ENCODE results near the gene TMPRSS6. TPM values are rescaled to one million over a fixed set of nuclear protein-coding genes. Genes with fewer than 3 reads are reported as not detected.
A peak's percentile ranks its signal among the peaks of the same experiment; 100 is the strongest.

The TMPRSS6 gene
- total and polyA plus RNA-seq, 9 donors = 0.04 to 2.4 (median 0.33) TPM; not detected in 6

DNA sequence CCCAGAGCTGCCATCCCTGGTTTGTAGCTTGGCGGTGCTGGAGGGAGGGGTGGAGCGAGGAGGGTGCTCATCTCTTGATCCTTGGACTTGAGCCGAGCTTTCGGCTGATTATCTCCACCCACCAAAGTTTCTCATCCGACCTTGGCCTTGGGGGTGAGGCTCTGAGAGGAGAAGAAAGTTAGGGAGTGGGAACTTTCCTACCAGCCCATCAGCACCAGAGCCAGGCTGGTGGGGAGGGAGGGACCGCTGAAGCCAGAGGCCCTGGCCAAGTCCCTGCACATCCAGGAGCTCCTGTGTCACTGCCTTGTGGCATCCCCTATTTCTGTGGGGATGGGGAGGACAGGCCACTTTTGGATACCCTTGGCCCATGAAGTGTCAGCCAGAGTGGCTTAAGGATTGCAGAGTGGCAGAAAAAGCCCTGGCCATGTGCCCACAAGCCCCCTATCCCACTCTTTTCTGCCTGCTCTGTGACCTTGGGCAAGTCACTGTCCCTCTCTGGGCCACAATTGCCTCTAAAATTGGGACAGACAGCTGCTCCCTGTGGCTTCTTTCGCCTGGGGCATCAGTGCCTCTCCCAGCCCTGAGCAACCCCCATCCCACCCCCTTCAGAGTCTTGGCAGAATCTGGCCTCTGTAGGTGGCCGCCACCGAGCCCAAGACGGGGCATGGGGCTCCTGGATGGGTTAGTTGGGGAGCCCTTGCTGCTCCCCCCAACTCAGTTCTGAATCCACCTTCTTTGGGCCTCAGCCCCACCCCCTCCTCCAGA is 47.7 kb downstream of the TMPRSS6 start:
- TF ChIP-seq EP300 (IDR thresholded peaks at IDR 0.05) = no peak
- TF ChIP-seq POLR2A (IDR thresholded peaks at IDR 0.05) = no peak
- TF ChIP-seq, protein P1, sequence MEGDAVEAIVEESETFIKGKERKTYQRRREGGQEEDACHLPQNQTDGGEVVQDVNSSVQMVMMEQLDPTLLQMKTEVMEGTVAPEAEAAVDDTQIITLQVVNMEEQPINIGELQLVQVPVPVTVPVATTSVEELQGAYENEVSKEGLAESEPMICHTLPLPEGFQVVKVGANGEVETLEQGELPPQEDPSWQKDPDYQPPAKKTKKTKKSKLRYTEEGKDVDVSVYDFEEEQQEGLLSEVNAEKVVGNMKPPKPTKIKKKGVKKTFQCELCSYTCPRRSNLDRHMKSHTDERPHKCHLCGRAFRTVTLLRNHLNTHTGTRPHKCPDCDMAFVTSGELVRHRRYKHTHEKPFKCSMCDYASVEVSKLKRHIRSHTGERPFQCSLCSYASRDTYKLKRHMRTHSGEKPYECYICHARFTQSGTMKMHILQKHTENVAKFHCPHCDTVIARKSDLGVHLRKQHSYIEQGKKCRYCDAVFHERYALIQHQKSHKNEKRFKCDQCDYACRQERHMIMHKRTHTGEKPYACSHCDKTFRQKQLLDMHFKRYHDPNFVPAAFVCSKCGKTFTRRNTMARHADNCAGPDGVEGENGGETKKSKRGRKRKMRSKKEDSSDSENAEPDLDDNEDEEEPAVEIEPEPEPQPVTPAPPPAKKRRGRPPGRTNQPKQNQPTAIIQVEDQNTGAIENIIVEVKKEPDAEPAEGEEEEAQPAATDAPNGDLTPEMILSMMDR (IDR thresholded peaks at IDR 0.05) = no peak
- Histone ChIP-seq H3K36me3 (no peaks in the 10 kb centered on the region), H3K27ac (peak overlapping the region in 1 of 2 donors; percentile 17), H3K4me1 (ENCODE audit: insufficient read depth) (peaks cover 8% of the 10 kb centered on the region), H3K9me3 (no peaks in the 10 kb centered on the region), H3K27me3 (no peaks in the 10 kb centered on the region), H3K4me3 (no peak overlapping the region)
- intact Hi-C loops (cut with DNase I) = no loop called here
- DNase-seq = peak; percentile 40 to 60 (median 44)
- 43 to 62% (median 46%) methylated on average over 10 of the region's 10 CpGs for WGBS, 3 donors

DNA sequence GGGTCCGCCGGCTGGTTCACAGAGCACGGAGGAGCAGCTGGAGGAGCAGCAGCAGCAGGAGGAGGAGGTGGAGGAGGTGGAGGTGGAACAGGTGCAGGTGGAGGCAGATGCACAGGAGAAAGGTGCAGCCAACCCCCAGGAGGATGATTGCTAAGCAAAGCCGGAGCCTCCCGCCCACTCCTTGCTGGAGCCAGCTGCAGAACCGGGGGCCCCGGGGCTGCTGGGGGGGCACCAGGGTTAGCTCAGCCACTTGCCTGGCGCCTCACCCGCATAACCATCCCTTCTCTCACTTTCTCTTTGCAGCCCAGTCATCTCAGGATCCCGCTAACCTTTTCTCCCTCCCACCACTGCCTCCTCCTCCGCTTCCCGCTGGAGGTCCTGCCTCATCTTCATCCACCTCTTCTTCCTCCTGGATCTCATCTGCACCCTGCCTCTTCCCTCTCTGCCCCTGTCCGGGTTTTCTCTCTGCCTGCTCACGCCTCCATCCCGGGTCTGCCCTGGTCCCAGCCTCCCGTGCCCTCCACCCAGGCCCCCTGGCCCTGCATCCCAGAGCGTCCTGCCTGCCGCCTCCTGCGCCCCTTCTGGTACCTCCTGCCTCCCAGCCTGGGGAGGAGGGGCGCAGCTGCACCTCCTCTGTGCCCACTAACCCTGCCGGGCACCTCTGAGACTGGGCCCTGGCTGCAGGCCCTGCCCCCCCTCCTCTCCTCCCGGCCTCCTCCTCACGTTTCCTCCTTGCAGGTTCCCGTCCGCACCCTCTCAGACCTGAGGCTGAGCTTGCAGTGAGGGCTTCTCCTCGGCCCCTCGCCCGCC is 48.5 kb downstream of the TMPRSS6 start:
- H3K36me3 ChIP-seq = no peaks in the 10 kb centered on the region
- H3K4me1 ChIP-seq (ENCODE audit: insufficient read depth) = peaks cover 8% of the 10 kb centered on the region
- no peak for TF ChIP-seq POLR2A (IDR thresholded peaks at IDR 0.05)
- TF ChIP-seq, protein P1 (IDR thresholded peaks at IDR 0.05) = no peak
- no peak for TF ChIP-seq EP300 (IDR thresholded peaks at IDR 0.05)
- H3K27me3 ChIP-seq = no peaks in the 10 kb centered on the region
- H3K9me3 ChIP-seq = no peaks in the 10 kb centered on the region
- WGBS, 3 donors = 61 to 67% (median 66%) methylated on average over 28 of the region's 28 CpGs
- no peak overlapping the region for H3K4me3 ChIP-seq
- H3K27ac ChIP-seq = no peak overlapping the region
- DNase-seq = peak in 1 of 5 donors; percentile 23
- intact Hi-C loops (cut with DNase I) = no loop called here

DNA sequence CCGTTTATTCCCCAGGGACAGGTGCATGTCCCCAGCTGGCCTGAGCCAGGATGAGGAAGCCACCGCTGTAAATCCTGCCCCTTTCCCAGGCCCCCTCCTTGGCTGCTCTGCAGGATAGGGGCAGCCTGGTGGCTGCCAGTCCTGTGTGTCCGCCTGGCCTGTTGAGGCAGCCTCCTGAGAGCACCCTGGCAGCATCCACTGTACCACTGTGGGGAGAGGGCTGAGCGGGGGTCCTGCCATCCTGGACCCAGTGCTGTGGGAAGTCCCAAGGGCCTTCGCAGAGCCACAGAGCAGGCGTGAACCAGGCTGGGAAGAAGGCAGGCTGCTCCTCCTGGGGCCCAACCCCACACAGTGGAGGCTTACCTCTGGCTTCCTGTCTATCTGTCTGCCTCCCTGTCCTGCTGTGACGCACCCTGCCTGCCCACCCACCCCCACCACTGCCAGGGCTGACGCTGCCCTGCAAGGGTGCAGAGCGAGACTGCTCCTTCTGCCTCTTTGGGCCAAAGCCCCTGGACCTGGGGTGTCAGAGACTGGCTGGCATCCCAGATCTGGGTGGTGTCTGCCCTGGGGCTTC is 49.5 kb downstream of the TMPRSS6 start:
- Histone ChIP-seq H3K36me3 (no peaks in the 10 kb centered on the region), H3K4me3 (no peak overlapping the region), H3K27ac (no peak overlapping the region), H3K27me3 (no peaks in the 10 kb centered on the region), H3K9me3 (no peaks in the 10 kb centered on the region), H3K4me1 (ENCODE audit: insufficient read depth) (peaks cover 8% of the 10 kb centered on the region)
- DNase-seq = no peak
- TF ChIP-seq POLR2A (IDR thresholded peaks at IDR 0.05) (no peak), EP300 (IDR thresholded peaks at IDR 0.05) (no peak)
- TF ChIP-seq, protein P1 (IDR thresholded peaks at IDR 0.05) = no peak
- intact Hi-C loops (cut with DNase I) = loop anchor here in 1 of 4 donors (10.0 kb wide), 1 partner anchor 285 kb away; the partner anchor contains the start of gene IFT27
- 92 to 93% (median 93%) methylated on average over 9 of the region's 9 CpGs for WGBS, 3 donors

DNA sequence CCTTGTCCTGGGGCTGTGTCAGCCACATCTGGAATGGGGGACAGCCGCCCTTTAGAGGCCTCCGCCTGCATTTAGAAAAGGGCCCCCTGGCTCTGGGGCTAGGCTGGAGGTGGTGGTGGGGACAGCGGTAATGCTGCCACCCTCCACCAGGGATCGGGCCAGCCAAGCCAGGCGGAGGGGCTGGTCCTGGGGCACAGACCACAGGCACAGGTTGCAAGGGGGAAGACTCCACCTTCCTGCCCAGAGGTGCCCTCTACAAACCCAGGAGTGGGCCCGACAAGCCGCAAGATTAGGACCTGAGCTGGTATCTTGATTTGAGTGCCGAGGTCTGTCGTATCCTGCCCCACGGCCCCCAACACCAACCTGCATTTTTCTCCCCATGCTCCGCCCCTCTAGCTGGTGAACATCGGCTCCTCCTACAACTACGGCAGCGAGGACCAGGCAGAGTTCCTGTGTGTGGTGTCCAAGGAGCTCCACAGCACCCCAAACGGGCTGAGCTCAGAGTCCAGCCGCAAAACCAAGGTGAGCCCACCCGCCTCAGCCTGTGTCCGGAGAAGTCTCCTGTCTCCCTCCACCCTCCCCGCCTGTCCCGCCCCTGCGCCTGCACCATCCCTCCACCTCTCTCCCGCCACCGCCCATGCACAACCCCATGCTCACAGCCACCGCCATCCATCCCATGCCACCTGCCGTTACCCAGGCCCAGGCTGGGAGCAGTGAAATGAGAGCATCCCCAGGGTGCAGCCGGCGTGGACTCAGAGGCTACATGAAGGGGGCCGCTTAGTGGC is 50.4 kb downstream of the TMPRSS6 start:
- intact Hi-C loops (cut with DNase I) = loop anchor here in 1 of 4 donors (10.0 kb wide), 1 partner anchor 284 kb away; the partner anchor contains the start of gene IFT27

More for the DNA sequence above, 50.4 kb downstream of the TMPRSS6 start:
- no peak overlapping the region for H3K4me3 ChIP-seq
- 91 to 93% (median 92%) methylated on average over 26 to 28 of the region's 28 CpGs for WGBS, 3 donors
- H3K9me3 ChIP-seq = no peaks in the 10 kb centered on the region
- TF ChIP-seq POLR2A (IDR thresholded peaks at IDR 0.05) (no peak), EP300 (IDR thresholded peaks at IDR 0.05) (no peak)
- TF ChIP-seq, protein P1 (IDR thresholded peaks at IDR 0.05) = no peak
- no peak for DNase-seq
- no peaks in the 10 kb centered on the region for H3K36me3 ChIP-seq
- H3K4me1 ChIP-seq (ENCODE audit: insufficient read depth) = peaks cover 8% of the 10 kb centered on the region
- no peak overlapping the region for H3K27ac ChIP-seq
- H3K27me3 ChIP-seq = no peaks in the 10 kb centered on the region
